IMR-90 (cell line): ENCODE measurements around the gene CFAP210. TPM values are rescaled to one million over a fixed set of nuclear protein-coding genes. Genes with fewer than 3 reads are reported as not detected.

Experiments used
- ATAC-seq: fragments of 200-7000 bp; cut with Tn5 transposase; 2 replicates; pipeline ENCODE4 v1.9.1; 2020; ENCODE audit warnings: low read depth, mild to moderate bottlenecking, moderate library complexity
- BruUV-seq: library from RNA; stranded (reverse); fragments of 400-500 nt; replicated peaks from 2 replicates; lab custom pipeline; 2021; lab: Mats Ljungman, UMichigan
- CTCF ChIA-PET: fragments of 300-600 bp; formaldehyde crosslinking; extraction: SDS; loops from one replicate; lab custom pipeline; 2021; ENCODE audit warnings: antibody characterized with exemption; lab: Yijun Ruan, JAX
- POLR2A ChIA-PET: fragments of 300-600 bp; sonication (Branson Sonifier 250); formaldehyde crosslinking; loops from one replicate; lab custom pipeline; 2022; ENCODE audit warnings: antibody characterized with exemption; ENCODE audit not compliant: unreplicated experiment; lab: Charles Lee
- DNase-seq: peaks from one replicate; pipeline ENCODE4 v3.0.0; 2013
- H2AFZ ChIP-seq: replicated peaks from 2 replicates; pipeline ENCODE3; 2013; ENCODE audit warnings: low read length, mild to moderate bottlenecking; ENCODE audit not compliant: poor library complexity
- H2AK5ac ChIP-seq: 2 replicates; pipeline ENCODE4 v1.6.1; 2013; ENCODE audit warnings: low read depth, low read length, inconsistent platforms
- H2AK9ac ChIP-seq: replicated peaks from 2 replicates; pipeline ENCODE3; 2013; ENCODE audit warnings: mild to moderate bottlenecking, low read depth, low read length, moderate library complexity; ENCODE audit not compliant: poor library complexity
- H2BK120ac ChIP-seq: 2 replicates; pipeline ENCODE4 v1.6.1; 2013; ENCODE audit warnings: low read depth, low read length, inconsistent platforms
- H2BK15ac ChIP-seq: 3 replicates; pipeline ENCODE4 v1.6.1; 2013; ENCODE audit warnings: low read depth, low read length, inconsistent platforms
- H2BK20ac ChIP-seq: 2 replicates; pipeline ENCODE4 v1.6.1; 2013; ENCODE audit warnings: low read depth, mild to moderate bottlenecking, inconsistent platforms, low read length, moderate library complexity
- H2BK5ac ChIP-seq: 2 replicates; pipeline ENCODE4 v1.6.1; 2013; ENCODE audit warnings: mild to moderate bottlenecking, low read depth, low read length, inconsistent platforms; ENCODE audit not compliant: poor library complexity, severe bottlenecking
- H3K14ac ChIP-seq: replicated peaks from 2 replicates; pipeline ENCODE4 v1.6.1; 2013; ENCODE audit warnings: low read depth, low read length, inconsistent platforms
- H3K18ac ChIP-seq: 2 replicates; pipeline ENCODE4 v1.6.1; 2013; ENCODE audit warnings: low read depth, low read length, control low read depth
- H3K23ac ChIP-seq: 2 replicates; pipeline ENCODE4 v1.6.1; 2013; ENCODE audit warnings: low read depth, low read length, inconsistent platforms
- H3K27ac ChIP-seq: 2 replicates; pipeline ENCODE4 v1.5.1; 2013; ENCODE audit warnings: mild to moderate bottlenecking, control low read depth, low read length; ENCODE audit not compliant: insufficient read depth
- H3K27me3 ChIP-seq: 2 replicates; pipeline ENCODE4 v1.6.1; 2013; ENCODE audit warnings: low read length; ENCODE audit not compliant: control insufficient read depth, insufficient read depth
- H3K36me3 ChIP-seq: 2 replicates; pipeline ENCODE4 v1.6.1; 2013; ENCODE audit warnings: low read length, mixed read lengths; ENCODE audit not compliant: control insufficient read depth, insufficient read depth
- H3K4ac ChIP-seq: 2 replicates; pipeline ENCODE4 v1.6.1; 2013; ENCODE audit warnings: low read depth, low read length, inconsistent platforms
- H3K4me1 ChIP-seq: 2 replicates; pipeline ENCODE4 v1.6.1; 2013; ENCODE audit warnings: low read length, mixed read lengths; ENCODE audit not compliant: control insufficient read depth, insufficient read depth
- H3K4me2 ChIP-seq: 2 replicates; pipeline ENCODE4 v1.6.1; 2013; ENCODE audit warnings: low read depth, mild to moderate bottlenecking, control low read depth, low read length, moderate library complexity
- H3K4me3 ChIP-seq: 2 replicates; pipeline ENCODE4 v1.5.1; 2013; ENCODE audit warnings: low read depth, mild to moderate bottlenecking, control low read depth, low read length, moderate library complexity; ENCODE audit not compliant: insufficient read depth
- H3K56ac ChIP-seq: 2 replicates; pipeline ENCODE4 v1.6.1; 2013; ENCODE audit warnings: low read length, inconsistent platforms; ENCODE audit not compliant: insufficient read depth; ENCODE audit errors: extremely low read depth
- H3K79me1 ChIP-seq, 2 experiments: 2 replicates each; pipeline ENCODE4 v1.6.1; 2013; ENCODE audit warnings: low read length in 2 of 2, inconsistent platforms in 1 of 2, low read depth in 1 of 2
- H3K9ac ChIP-seq: 2 replicates; pipeline ENCODE4 v1.6.1; 2013; ENCODE audit warnings: low read depth, low read length, control low read depth
- H3K9me1 ChIP-seq: 2 replicates; pipeline ENCODE4 v1.6.1; 2013; ENCODE audit warnings: low read length, inconsistent platforms; ENCODE audit not compliant: insufficient read depth
- H3K9me3 ChIP-seq: 2 replicates; pipeline ENCODE4 v1.6.1; 2013; ENCODE audit warnings: low read length; ENCODE audit not compliant: control insufficient read depth, insufficient read depth
- H4K20me1 ChIP-seq: 2 replicates; pipeline ENCODE4 v1.6.1; 2013; ENCODE audit warnings: low read length, inconsistent platforms; ENCODE audit not compliant: insufficient read depth
- H4K5ac ChIP-seq: 2 replicates; pipeline ENCODE4 v1.6.1; 2013; ENCODE audit warnings: mild to moderate bottlenecking, low read depth, low read length, control low read depth
- H4K8ac ChIP-seq, 2 experiments: 2 replicates each; pipeline ENCODE4 v1.6.1; 2013; ENCODE audit warnings: low read depth in 2 of 2, low read length in 2 of 2, control low read depth in 1 of 2, inconsistent platforms in 1 of 2
- H4K91ac ChIP-seq: 2 replicates; pipeline ENCODE4 v1.6.1; 2013; ENCODE audit warnings: low read depth, low read length, inconsistent platforms; ENCODE audit not compliant: insufficient read depth
- BHLHE40 ChIP-seq: fragments of 150-350 bp; IDR thresholded peaks from 2 replicates; pipeline ENCODE4 v1.6.1; 2016; ENCODE audit warnings: mild to moderate bottlenecking, low read depth, low read length
- CEBPB ChIP-seq: IDR thresholded peaks from 2 replicates; pipeline ENCODE4 v1.6.1; 2012; ENCODE audit warnings: low read depth, low read length, improper control_type of control experiment
- CHD1 ChIP-seq: IDR thresholded peaks from 2 replicates; pipeline ENCODE4 v1.6.1; 2012; ENCODE audit warnings: low read depth, low read length, improper control_type of control experiment
- ELK1 ChIP-seq: fragments of 150-350 bp; IDR thresholded peaks from 2 replicates; pipeline ENCODE4 v1.6.1; 2016; ENCODE audit warnings: low read depth, mild to moderate bottlenecking, low read length, moderate library complexity, borderline replicate concordance
- MAFK ChIP-seq: IDR thresholded peaks from 2 replicates; pipeline ENCODE4 v1.6.1; 2012; ENCODE audit warnings: low read depth, low read length, improper control_type of control experiment
- MAZ ChIP-seq: IDR thresholded peaks from 2 replicates; pipeline ENCODE4 v1.6.1; 2012; ENCODE audit warnings: low read depth, mild to moderate bottlenecking, low read length, improper control_type of control experiment, moderate library complexity, borderline replicate concordance
- MXI1 ChIP-seq: IDR thresholded peaks from 2 replicates; pipeline ENCODE4 v1.6.1; 2012; ENCODE audit warnings: low read depth, mild to moderate bottlenecking, low read length, moderate library complexity, borderline replicate concordance
- NFE2L2 ChIP-seq: fragments of 150-350 bp; IDR thresholded peaks from 2 replicates; pipeline ENCODE4 v1.6.1; 2016; ENCODE audit warnings: low read depth, mild to moderate bottlenecking, low read length
- POLR2A ChIP-seq: IDR thresholded peaks from 2 replicates; pipeline ENCODE4 v1.6.1; 2012; ENCODE audit warnings: mild to moderate bottlenecking, low read depth, low read length
- RAD21 ChIP-seq: IDR thresholded peaks from 2 replicates; pipeline ENCODE4 v1.6.1; 2012; ENCODE audit warnings: low read length, improper control_type of control experiment
- RCOR1 ChIP-seq: IDR thresholded peaks from 2 replicates; pipeline ENCODE4 v1.6.1; 2012; ENCODE audit warnings: mild to moderate bottlenecking, low read length, improper control_type of control experiment; ENCODE audit not compliant: insufficient replicate concordance
- RFX5 ChIP-seq: IDR thresholded peaks from 2 replicates; pipeline ENCODE4 v1.8.0; 2012; ENCODE audit warnings: low read depth, mild to moderate bottlenecking, low read length, moderate library complexity
- SMC3 ChIP-seq: fragments of 150-350 bp; IDR thresholded peaks from 2 replicates; pipeline ENCODE4 v1.6.1; 2016; ENCODE audit warnings: low read depth, mild to moderate bottlenecking, antibody characterized with exemption, low read length, moderate library complexity
- USF2 ChIP-seq: fragments of 150-350 bp; IDR thresholded peaks from 2 replicates; pipeline ENCODE4 v1.6.1; 2017; ENCODE audit warnings: mild to moderate bottlenecking, antibody characterized with exemption, low read length, low read depth
- WGBS, 2 experiments: methylation state at CpG; one replicate each; pipeline versions ENCODE4 v1.1.5 to v1.1.7; 2013; ENCODE audit warnings: missing lambda C conversion rate in 2 of 2; ENCODE audit not compliant: insufficient read length in 1 of 2; ENCODE audit errors: extremely low coverage in 2 of 2; 5-methylcytosine and 5-hydroxymethylcytosine counted together
- dilution Hi-C: fragments of 300-500 bp; cut with HindIII; formaldehyde crosslinking; loops from one replicate; pipeline ENCODE4 v1.14.3; 2018; ENCODE audit warnings: low sequenced_read_pairs; ENCODE audit not compliant: unreplicated experiment
- in situ Hi-C: fragments of 300-500 bp; cut with MboI; formaldehyde crosslinking; loops from 3 replicates; pipeline ENCODE4 v1.14.3; 2019; ENCODE audit warnings: low sequenced_read_pairs, inconsistent platforms, mixed read lengths
- intact Hi-C: fragments of 100-400 bp; cut with micrococcal nuclease; formaldehyde crosslinking; loops from 2 replicates; pipeline ENCODE4 v1.10.0; 2022
- polyA plus RNA-seq, 3 experiments: library from polyadenylated mRNA; depleted of rRNA; stranded (reverse); fragments of >200 nt; gene quantifications; 2 replicates each; pipeline ENCODE4 v1.2.3, GENCODE V29; 2012; ENCODE audit warnings: low replicate concordance in 1 of 3
- total RNA-seq: library from RNA; depleted of rRNA; stranded (reverse); fragments of >200 nt; gene quantifications from 2 replicates; pipeline ENCODE4 v1.2.3, GENCODE V29; 2012

The CFAP210 gene
- total and polyA plus RNA-seq, 2 of the 4 experiments (the other 2 are of a cell fraction): not detected

GRCh38 chr2:169727065-169727464 is 32.9 kb upstream of the CFAP210 start:
- no peaks in the 10 kb centered on the region for H3K9me1 ChIP-seq
- H3K36me3 ChIP-seq: no peaks in the 10 kb centered on the region
- H3K14ac ChIP-seq: no peak overlapping the region
- intact Hi-C loops (no loop called here), dilution Hi-C loops (no loop called here), in situ Hi-C loops (no loop called here)
- H4K20me1 ChIP-seq: no peaks in the 10 kb centered on the region
- no peak overlapping the region for H3K23ac ChIP-seq
- no peak overlapping the region for H4K8ac ChIP-seq
- no peak overlapping the region for H2BK20ac ChIP-seq
- H4K5ac ChIP-seq: no peak overlapping the region
- H3K4me3 ChIP-seq: no peak overlapping the region
- no peak overlapping the region for H2BK120ac ChIP-seq
- POLR2A ChIA-PET: no interaction called here
- no peaks in the 10 kb centered on the region for H3K4me1 ChIP-seq
- CTCF ChIA-PET: no interaction called here
- no peaks in the 10 kb centered on the region for H3K9me3 ChIP-seq
- no peak overlapping the region for H2BK5ac ChIP-seq
- no peak for TF ChIP-seq CHD1
- no peak for TF ChIP-seq NFE2L2
- no peak for TF ChIP-seq MAZ
- no peak for TF ChIP-seq RFX5
- no peak for TF ChIP-seq MXI1
- TF ChIP-seq ELK1: no peak
- TF ChIP-seq BHLHE40: no peak
- no peak for TF ChIP-seq POLR2A
- no peak for TF ChIP-seq SMC3
- no peak for TF ChIP-seq RCOR1
- TF ChIP-seq RAD21: no peak
- no peak for TF ChIP-seq USF2
- no peak for TF ChIP-seq MAFK
- TF ChIP-seq CEBPB: no peak
- H3K4ac ChIP-seq: no peak overlapping the region
- H3K56ac ChIP-seq: no peak overlapping the region
- no peak overlapping the region for H2AFZ ChIP-seq
- 93% methylated on average over 2 of the region's 5 CpGs; no CpG with 5 or more reads in 1 of the 2 experiments for WGBS, 2 experiments
- no peaks in the 10 kb centered on the region; the same call in 1 of the 2 replicates for H3K27me3 ChIP-seq
- no peak overlapping the region for H4K91ac ChIP-seq
- no peak overlapping the region for H3K27ac ChIP-seq
- H3K79me1 ChIP-seq: no peaks in the 10 kb centered on the region
- no peak for DNase-seq
- no peak overlapping the region for H3K9ac ChIP-seq
- no peak overlapping the region for H3K18ac ChIP-seq
- no peak overlapping the region for H2BK15ac ChIP-seq
- no peak overlapping the region for H2AK9ac ChIP-seq
- no peak overlapping the region for H2AK5ac ChIP-seq
- no peak for ATAC-seq
- H3K4me2 ChIP-seq: no peak overlapping the region
- no TSS peak for BruUV-seq
